Measurements from ENCODE around the gene PDE6C.

DNA sequence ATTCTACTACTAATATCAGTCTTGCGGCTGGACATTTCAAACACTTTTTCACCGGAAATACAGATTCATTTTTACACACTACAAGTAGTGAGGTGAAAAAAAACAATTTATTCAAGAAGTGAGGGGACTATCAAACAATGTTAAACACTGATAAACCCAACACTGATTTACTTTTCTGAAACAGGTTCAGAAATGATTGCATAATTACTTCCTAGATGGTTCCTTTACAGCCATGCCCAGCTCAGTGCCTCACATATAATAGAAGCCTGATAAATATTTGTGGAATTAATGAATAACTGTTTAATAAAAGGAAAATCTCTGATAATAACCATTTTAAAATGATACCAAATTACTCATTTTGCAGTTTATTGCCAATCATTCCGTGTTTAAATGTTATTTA is 55.5 kb downstream of the PDE6C start:
- TF ChIP-seq EZH2 (IDR thresholded peaks at IDR 0.05; ENCODE audit: low read length, missing control alignments) = no peak
- TF ChIP-seq, protein P1, sequence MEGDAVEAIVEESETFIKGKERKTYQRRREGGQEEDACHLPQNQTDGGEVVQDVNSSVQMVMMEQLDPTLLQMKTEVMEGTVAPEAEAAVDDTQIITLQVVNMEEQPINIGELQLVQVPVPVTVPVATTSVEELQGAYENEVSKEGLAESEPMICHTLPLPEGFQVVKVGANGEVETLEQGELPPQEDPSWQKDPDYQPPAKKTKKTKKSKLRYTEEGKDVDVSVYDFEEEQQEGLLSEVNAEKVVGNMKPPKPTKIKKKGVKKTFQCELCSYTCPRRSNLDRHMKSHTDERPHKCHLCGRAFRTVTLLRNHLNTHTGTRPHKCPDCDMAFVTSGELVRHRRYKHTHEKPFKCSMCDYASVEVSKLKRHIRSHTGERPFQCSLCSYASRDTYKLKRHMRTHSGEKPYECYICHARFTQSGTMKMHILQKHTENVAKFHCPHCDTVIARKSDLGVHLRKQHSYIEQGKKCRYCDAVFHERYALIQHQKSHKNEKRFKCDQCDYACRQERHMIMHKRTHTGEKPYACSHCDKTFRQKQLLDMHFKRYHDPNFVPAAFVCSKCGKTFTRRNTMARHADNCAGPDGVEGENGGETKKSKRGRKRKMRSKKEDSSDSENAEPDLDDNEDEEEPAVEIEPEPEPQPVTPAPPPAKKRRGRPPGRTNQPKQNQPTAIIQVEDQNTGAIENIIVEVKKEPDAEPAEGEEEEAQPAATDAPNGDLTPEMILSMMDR (conservative IDR thresholded peaks at IDR 0.05 in 1 of 2, IDR thresholded peaks at IDR 0.05 in 1 of 2; ENCODE audit: low read depth in 1 of 2, low read length in 2 of 2) = no peak
